GM12874 (cell line): Measurements from ENCODE around the gene BST1.

Experiments used
- CTCF ChIP-seq: IDR thresholded peaks from 2 replicates; pipeline ENCODE4 v1.5.1; 2011; ENCODE audit warnings: low read depth, mild to moderate bottlenecking, control low read depth, low read length, moderate library complexity; ENCODE audit not compliant: insufficient read depth

Gene BST1

GRCh38 chr4:15738877-15739276, 36.0 kb downstream of the BST1 start:
- no peak for TF ChIP-seq CTCF

GRCh38 chr4:15740764-15741404, 38.0 kb downstream of the BST1 start:
- TF ChIP-seq CTCF, result no peak

GRCh38 chr4:15742083-15742582, 39.3 kb downstream of the BST1 start:
- no peak for TF ChIP-seq CTCF

GRCh38 chr4:15742637-15743036, 39.8 kb downstream of the BST1 start:
- no peak for TF ChIP-seq CTCF

GRCh38 chr4:15744016-15744545, 41.2 kb downstream of the BST1 start:
- TF ChIP-seq CTCF, result no peak

GRCh38 chr4:15746110-15746509, 43.2 kb downstream of the BST1 start:
- no peak for TF ChIP-seq CTCF

- no peak for TF ChIP-seq CTCF
Observed at GRCh38 chr4:15749001-15749400, 46.1 kb downstream of the BST1 start.

GRCh38 chr4:15751153-15751552, 48.3 kb downstream of the BST1 start:
- no peak for TF ChIP-seq CTCF
